Neuronal stem cell (in vitro differentiated cells): Measurements from ENCODE around the gene ASCC3.

ENCODE experiments used
- DNase-seq: peaks from one replicate; pipeline ENCODE4 v3.0.0-alpha.2; 2013; ENCODE audit warnings: low spot score
- H2AFZ ChIP-seq: one replicate; pipeline ENCODE4 v1.6.1; 2013; ENCODE audit warnings: mild to moderate bottlenecking, low read length, inconsistent platforms
- H2AK5ac ChIP-seq: 2 replicates; pipeline ENCODE4 v1.6.1; 2013; ENCODE audit warnings: low read depth, mild to moderate bottlenecking, inconsistent platforms, low read length, moderate library complexity, mixed read lengths
- H2BK120ac ChIP-seq: 2 replicates; pipeline ENCODE4 v1.6.1; 2013; ENCODE audit warnings: low read depth, mild to moderate bottlenecking, inconsistent platforms, low read length, moderate library complexity, mixed read lengths
- H2BK12ac ChIP-seq: one replicate; pipeline ENCODE4 v1.6.1; 2013; ENCODE audit warnings: low read length, inconsistent platforms
- H2BK15ac ChIP-seq: 2 replicates; pipeline ENCODE4 v1.6.1; 2013; ENCODE audit warnings: mild to moderate bottlenecking, low read length, inconsistent platforms, mixed read lengths
- H2BK5ac ChIP-seq: one replicate; pipeline ENCODE4 v1.6.1; 2013; ENCODE audit warnings: inconsistent platforms, mild to moderate bottlenecking, low read length, moderate library complexity
- H3K14ac ChIP-seq: one replicate; pipeline ENCODE4 v1.6.1; 2013; ENCODE audit warnings: low read length, inconsistent platforms
- H3K18ac ChIP-seq: 2 replicates; pipeline ENCODE4 v1.6.1; 2013; ENCODE audit warnings: low read length, inconsistent platforms
- H3K23ac ChIP-seq: 2 replicates; pipeline ENCODE4 v1.6.1; 2013; ENCODE audit warnings: low read depth, mild to moderate bottlenecking, mixed read lengths, low read length, inconsistent platforms; ENCODE audit not compliant: poor library complexity
- H3K27ac ChIP-seq: replicated peaks from 3 replicates; pipeline ENCODE4 v1.5.1; 2013; ENCODE audit warnings: low read length, inconsistent platforms
- H3K27me3 ChIP-seq, 3 experiments: 2 replicates each; pipeline ENCODE4 v1.6.1; 2013; ENCODE audit warnings: low read length in 3 of 3, mild to moderate bottlenecking in 2 of 3, inconsistent platforms in 1 of 3, low read depth in 1 of 3, mixed read lengths in 1 of 3, moderate library complexity in 1 of 3; ENCODE audit not compliant: control insufficient read depth in 3 of 3, insufficient read depth in 3 of 3
- H3K36me3 ChIP-seq, 2 donors: replicated peaks in 1 of 2; 2 replicates each; pipeline ENCODE4 v1.6.1; 2013; ENCODE audit warnings: low read length in 2 of 2; ENCODE audit not compliant: control insufficient read depth in 2 of 2, insufficient read depth in 2 of 2
- H3K4ac ChIP-seq: 2 replicates; pipeline ENCODE4 v1.6.1; 2013; ENCODE audit warnings: inconsistent platforms, mild to moderate bottlenecking, low read length, moderate library complexity
- H3K4me1 ChIP-seq, 2 donors: 1 replicate in 1 of 2; 2 replicates in 1 of 2; pipeline ENCODE4 v1.6.1; 2013; ENCODE audit warnings: low read length in 2 of 2, low read depth in 1 of 2; ENCODE audit not compliant: control insufficient read depth in 2 of 2, insufficient read depth in 1 of 2
- H3K4me2 ChIP-seq: one replicate; pipeline ENCODE4 v1.6.1; 2013; ENCODE audit warnings: mild to moderate bottlenecking, low read length, inconsistent platforms; ENCODE audit not compliant: insufficient read depth, poor library complexity, severe bottlenecking
- H3K4me3 ChIP-seq, 2 donors: 2 replicates each; pipeline ENCODE4 v1.5.1; 2013; ENCODE audit warnings: low read length in 2 of 2, mild to moderate bottlenecking in 2 of 2, inconsistent platforms in 1 of 2, moderate library complexity in 1 of 2
- H3K79me1 ChIP-seq: one replicate; pipeline ENCODE4 v1.6.1; 2013; ENCODE audit warnings: low read depth, mild to moderate bottlenecking, inconsistent platforms, low read length, moderate library complexity
- H3K9ac ChIP-seq: one replicate; pipeline ENCODE4 v1.6.1; 2013; ENCODE audit warnings: mild to moderate bottlenecking, low read depth, low read length, inconsistent platforms; ENCODE audit not compliant: poor library complexity
- H3K9me3 ChIP-seq, 2 donors: replicated peaks in 1 of 2; 2 replicates each; pipeline versions ENCODE3 to v1.6.1; 2013; ENCODE audit warnings: low read length in 2 of 2, mild to moderate bottlenecking in 2 of 2, inconsistent platforms in 1 of 2, low read depth in 1 of 2, mixed read lengths in 1 of 2, moderate library complexity in 1 of 2; ENCODE audit not compliant: control insufficient read depth in 2 of 2, insufficient read depth in 1 of 2
- H4K8ac ChIP-seq: one replicate; pipeline ENCODE4 v1.6.1; 2013; ENCODE audit warnings: low read depth, mild to moderate bottlenecking, inconsistent platforms, low read length, moderate library complexity
- H4K91ac ChIP-seq: one replicate; pipeline ENCODE4 v1.6.1; 2013; ENCODE audit warnings: low read length, low read depth, mild to moderate bottlenecking, inconsistent platforms; ENCODE audit not compliant: poor library complexity
- WGBS, 2 donors: extraction: QIAGEN DNeasy Blood & Tissue Kit; methylation state at CpG; one replicate each; pipeline ENCODE4 v1.1.7; 2013; ENCODE audit warnings: missing lambda C conversion rate in 2 of 2, mixed read lengths in 1 of 2; ENCODE audit not compliant: insufficient read length in 2 of 2, insufficient replicate concordance in 1 of 2; ENCODE audit errors: extremely low coverage in 2 of 2; 5-methylcytosine and 5-hydroxymethylcytosine counted together

ASCC3 gene

DNA sequence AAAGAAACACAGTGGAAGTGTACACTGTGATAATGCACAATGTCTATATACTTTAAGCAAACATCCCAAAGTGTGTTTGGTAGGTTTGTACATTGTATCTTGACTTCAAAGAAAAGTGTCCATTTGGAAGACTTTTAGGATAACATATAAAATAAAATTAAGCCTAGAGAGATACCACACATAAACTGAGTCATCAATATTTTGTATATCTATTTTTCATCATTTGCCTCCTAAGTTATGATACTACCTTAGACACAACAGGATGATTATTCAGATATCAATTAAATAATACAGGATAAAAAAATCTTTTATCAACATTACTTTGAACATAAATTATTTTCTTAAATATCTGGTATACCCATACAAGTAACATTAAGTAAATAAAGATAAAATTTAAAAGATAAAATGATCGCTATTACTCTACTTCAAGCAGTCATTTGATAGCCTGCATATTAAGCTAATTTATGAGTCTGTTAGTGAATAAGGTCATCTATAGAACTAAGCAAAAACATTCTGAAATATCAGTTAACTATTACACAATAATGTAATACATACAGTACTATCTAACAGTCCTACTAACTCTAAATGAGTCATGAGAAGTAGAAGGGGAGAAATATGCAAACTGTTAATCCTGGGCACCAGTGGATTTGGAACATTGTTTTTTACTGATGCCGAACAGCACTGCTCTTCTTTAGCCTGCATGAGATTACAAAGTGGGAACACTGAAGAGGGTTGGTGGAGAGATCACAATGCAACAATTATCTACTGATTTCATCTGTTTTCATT is 258.0 kb downstream of the ASCC3 start:
- peaks cover 2 to 75% of the 10 kb centered on the region in 2 donors for H3K36me3 ChIP-seq
- no peak overlapping the region for H3K9ac ChIP-seq
- no peak overlapping the region for H2BK15ac ChIP-seq
- no peak overlapping the region for H3K4me2 ChIP-seq
- H2AK5ac ChIP-seq = no peak overlapping the region
- WGBS, 2 donors = no CpG with 5 or more reads among the region's 2 CpGs
- H3K4me3 ChIP-seq = no peak overlapping the region
- no peaks in the 10 kb centered on the region for H3K4me1 ChIP-seq
- no peak overlapping the region for H3K27ac ChIP-seq
- H3K18ac ChIP-seq = no peak overlapping the region
- no peak overlapping the region for H2BK120ac ChIP-seq
- H2BK12ac ChIP-seq = no peak overlapping the region
- H3K9me3 ChIP-seq = peaks cover 0 to 9% of the 10 kb centered on the region in 2 donors
- H3K79me1 ChIP-seq = no peaks in the 10 kb centered on the region
- no peak for DNase-seq
- no peak overlapping the region for H3K23ac ChIP-seq
- no peak overlapping the region for H4K8ac ChIP-seq
- H3K14ac ChIP-seq = no peak overlapping the region
- no peak overlapping the region for H3K4ac ChIP-seq
- no peak overlapping the region for H4K91ac ChIP-seq
- no peak overlapping the region for H2AFZ ChIP-seq
- H2BK5ac ChIP-seq = no peak overlapping the region
- no peaks in the 10 kb centered on the region for H3K27me3 ChIP-seq

DNA sequence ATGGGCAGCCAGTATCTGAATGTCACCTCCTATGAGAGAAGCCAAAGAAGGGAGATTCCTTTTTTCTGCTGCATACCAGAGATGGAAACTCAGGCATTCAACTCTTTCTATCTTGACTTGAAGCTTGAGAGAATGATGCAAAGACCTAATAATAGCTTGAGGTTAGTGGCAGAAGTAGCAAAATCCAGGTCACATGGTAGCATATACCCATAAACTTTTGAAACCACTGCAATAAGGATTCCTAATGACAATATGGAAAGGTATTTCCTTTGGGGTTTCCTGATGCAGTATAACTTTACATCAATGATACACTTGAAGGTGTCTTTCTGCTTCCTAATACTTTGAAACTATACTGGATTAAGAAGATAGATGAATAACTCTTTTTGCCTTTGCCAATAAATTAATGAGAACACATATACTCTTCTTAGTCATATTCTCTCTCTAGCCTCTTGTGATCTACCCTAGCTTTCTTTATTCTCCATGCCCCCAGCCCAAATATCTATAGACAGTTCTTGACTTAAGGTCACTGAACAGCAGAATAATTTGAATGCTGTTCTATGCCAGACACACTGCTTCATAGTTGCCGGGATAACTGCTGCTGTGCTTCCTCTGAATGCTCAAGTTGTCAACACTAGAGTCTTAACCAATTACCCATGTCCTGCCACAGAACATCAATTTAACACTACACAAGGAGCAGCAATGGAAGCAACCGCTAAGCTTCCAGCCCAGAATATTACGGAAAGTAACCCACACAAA is 260.9 kb downstream of the ASCC3 start:
- no peak overlapping the region for H4K8ac ChIP-seq
- H3K4me1 ChIP-seq = no peaks in the 10 kb centered on the region
- WGBS, 2 donors = no CpG with 5 or more reads among the region's 3 CpGs
- H2BK120ac ChIP-seq = no peak overlapping the region
- no peak overlapping the region for H4K91ac ChIP-seq
- H3K9me3 ChIP-seq = peaks cover 0 to 9% of the 10 kb centered on the region in 2 donors
- no peak overlapping the region for H3K4ac ChIP-seq
- no peak overlapping the region for H3K9ac ChIP-seq
- H3K23ac ChIP-seq = no peak overlapping the region
- H2BK15ac ChIP-seq = no peak overlapping the region
- no peak overlapping the region for H2AFZ ChIP-seq
- no peak overlapping the region for H3K14ac ChIP-seq
- DNase-seq = no peak
- H3K18ac ChIP-seq = no peak overlapping the region
- H3K27me3 ChIP-seq = no peaks in the 10 kb centered on the region
- no peak overlapping the region for H3K4me2 ChIP-seq
- H2AK5ac ChIP-seq = no peak overlapping the region
- no peak overlapping the region for H3K27ac ChIP-seq
- H2BK12ac ChIP-seq = no peak overlapping the region
- H3K4me3 ChIP-seq = no peak overlapping the region
- no peaks in the 10 kb centered on the region for H3K79me1 ChIP-seq
- H2BK5ac ChIP-seq = no peak overlapping the region
- peaks cover 4 to 57% of the 10 kb centered on the region in 2 donors for H3K36me3 ChIP-seq

GRCh38 chr6:100618351-100618671 is 262.8 kb downstream of the ASCC3 start:
- H3K23ac ChIP-seq = no peak overlapping the region
- H3K9me3 ChIP-seq = peaks cover 0 to 9% of the 10 kb centered on the region in 2 donors
- no peak overlapping the region for H2AFZ ChIP-seq
- H4K91ac ChIP-seq = no peak overlapping the region
- H4K8ac ChIP-seq = no peak overlapping the region
- H2AK5ac ChIP-seq = no peak overlapping the region
- H3K9ac ChIP-seq = no peak overlapping the region
- no peaks in the 10 kb centered on the region for H3K79me1 ChIP-seq
- no peak for DNase-seq
- H3K14ac ChIP-seq = no peak overlapping the region
- H3K36me3 ChIP-seq = peaks cover 4 to 47% of the 10 kb centered on the region in 2 donors
- H3K4me3 ChIP-seq = no peak overlapping the region
- no peak overlapping the region for H2BK120ac ChIP-seq
- no peak overlapping the region for H2BK5ac ChIP-seq
- H3K4me2 ChIP-seq = no peak overlapping the region
- no peak overlapping the region for H3K18ac ChIP-seq
- WGBS, 2 donors = no CpG with 5 or more reads among the region's 4 CpGs
- no peak overlapping the region for H3K4ac ChIP-seq
- no peak overlapping the region for H2BK15ac ChIP-seq
- H3K4me1 ChIP-seq = no peaks in the 10 kb centered on the region
- no peak overlapping the region for H3K27ac ChIP-seq
- no peaks in the 10 kb centered on the region for H3K27me3 ChIP-seq
- H2BK12ac ChIP-seq = no peak overlapping the region

GRCh38 chr6:100617633-100618350 is 263.3 kb downstream of the ASCC3 start:
- WGBS, 2 donors = no CpG with 5 or more reads among the region's 4 CpGs

More at GRCh38 chr6:100617633-100618350, 263.3 kb downstream of the ASCC3 start:
- no peak for DNase-seq
- H3K4ac ChIP-seq = no peak overlapping the region
- no peak overlapping the region for H3K27ac ChIP-seq
- no peak overlapping the region for H3K18ac ChIP-seq
- no peak overlapping the region for H2AFZ ChIP-seq
- no peak overlapping the region for H3K23ac ChIP-seq
- no peak overlapping the region for H3K9ac ChIP-seq
- H3K4me3 ChIP-seq = no peak overlapping the region
- no peak overlapping the region for H2BK5ac ChIP-seq
- H3K9me3 ChIP-seq = peaks cover 0 to 9% of the 10 kb centered on the region in 2 donors
- H2BK120ac ChIP-seq = no peak overlapping the region
- no peaks in the 10 kb centered on the region for H3K79me1 ChIP-seq
- no peak overlapping the region for H3K4me2 ChIP-seq
- H2BK12ac ChIP-seq = no peak overlapping the region
- no peak overlapping the region for H4K8ac ChIP-seq
- no peak overlapping the region for H2BK15ac ChIP-seq
- H2AK5ac ChIP-seq = no peak overlapping the region
- H3K27me3 ChIP-seq = no peaks in the 10 kb centered on the region
- H3K4me1 ChIP-seq = no peaks in the 10 kb centered on the region
- H4K91ac ChIP-seq = no peak overlapping the region
- peaks cover 4 to 42% of the 10 kb centered on the region in 2 donors for H3K36me3 ChIP-seq
- no peak overlapping the region for H3K14ac ChIP-seq
